Naive thymus-derived CD4-positive, alpha-beta T cell (primary cell): Measurements from ENCODE around the gene ELMO1. TPM values are rescaled to one million over a fixed set of nuclear protein-coding genes. Genes with fewer than 3 reads are reported as not detected.
A peak's percentile ranks its signal among the peaks of the same experiment; 100 is the strongest.

ENCODE experiments used
- ATAC-seq: fragments of 150-1000 bp; cut with Tn5 transposase; 2 replicates; pipeline ENCODE4 v1.10.0; 2021; ENCODE audit warnings: mild to moderate bottlenecking, moderate library complexity
- CTCF ChIA-PET: fragments of 350-600 bp; sonication (Branson Sonifier 250); formaldehyde crosslinking; loops from one replicate; lab custom pipeline; 2021; ENCODE audit warnings: antibody characterized with exemption; lab: Charles Lee
- POLR2A ChIA-PET: fragments of 350-600 bp; sonication (Branson Sonifier 250); formaldehyde crosslinking; loops from one replicate; lab custom pipeline; 2021; ENCODE audit warnings: antibody characterized with exemption, inconsistent platforms; lab: Charles Lee
- DNase-seq, 9 donors: peaks; one replicate each; pipeline versions ENCODE4 v3.0.0 to v3.0.0-alpha.2; 2020 to 2022; ENCODE audit warnings: mixed read lengths in 1 of 9
- H3K27ac ChIP-seq: one replicate; pipeline ENCODE4 v1.7.0; 2013; ENCODE audit warnings: mild to moderate bottlenecking, low read depth, low read length, moderate library complexity
- H3K27me3 ChIP-seq, 2 donors: one replicate each; pipeline ENCODE4 v1.7.0; 2013; ENCODE audit warnings: low read length in 2 of 2, mild to moderate bottlenecking in 2 of 2, moderate library complexity in 2 of 2; ENCODE audit not compliant: control insufficient read depth in 2 of 2, insufficient read depth in 2 of 2
- H3K36me3 ChIP-seq, 3 experiments: 1 replicate in 2 of 3; 2 replicates in 1 of 3; pipeline ENCODE4 v1.7.0; 2013; ENCODE audit warnings: low read length in 3 of 3, mild to moderate bottlenecking in 3 of 3, moderate library complexity in 1 of 3; ENCODE audit not compliant: insufficient read depth in 3 of 3, control insufficient read depth in 2 of 3
- H3K4me1 ChIP-seq, 2 donors: one replicate each; pipeline ENCODE4 v1.7.0; 2013; ENCODE audit warnings: low read length in 2 of 2, mild to moderate bottlenecking in 2 of 2, moderate library complexity in 1 of 2; ENCODE audit not compliant: control insufficient read depth in 2 of 2, insufficient read depth in 2 of 2
- H3K4me3 ChIP-seq: 2 replicates; pipeline ENCODE4 v1.7.0; 2013; ENCODE audit warnings: mild to moderate bottlenecking, low read length
- H3K9me3 ChIP-seq, 3 experiments: 1 replicate in 2 of 3; 2 replicates in 1 of 3; pipeline ENCODE4 v1.7.0; 2013; ENCODE audit warnings: low read length in 3 of 3; ENCODE audit not compliant: control insufficient read depth in 2 of 3
- H3K27ac Mint-ChIP-seq, 9 donors: one replicate each; pipeline ENCODE4 v1.8.0; 2020 to 2022; ENCODE audit warnings: mixed read lengths in 9 of 9, mild to moderate bottlenecking in 8 of 9, moderate library complexity in 5 of 9, inconsistent platforms in 2 of 9
- H3K27me3 Mint-ChIP-seq, 5 donors: one replicate each; pipeline ENCODE4 v1.8.0; 2021 to 2022; ENCODE audit warnings: mixed read lengths in 5 of 5, mild to moderate bottlenecking in 1 of 5
- H3K36me3 Mint-ChIP-seq, 5 donors: one replicate each; pipeline ENCODE4 v1.8.0; 2020 to 2022; ENCODE audit warnings: mixed read lengths in 5 of 5, mild to moderate bottlenecking in 3 of 5, inconsistent platforms in 1 of 5
- H3K4me1 Mint-ChIP-seq, 7 donors: one replicate each; pipeline ENCODE4 v1.8.0; 2020 to 2022; ENCODE audit warnings: mixed read lengths in 7 of 7, mild to moderate bottlenecking in 3 of 7, inconsistent platforms in 1 of 7
- H3K4me3 Mint-ChIP-seq, 10 donors: one replicate each; pipeline ENCODE4 v1.8.0; 2020 to 2022; ENCODE audit warnings: mild to moderate bottlenecking in 10 of 10, mixed read lengths in 10 of 10, moderate library complexity in 6 of 10, inconsistent platforms in 2 of 10
- H3K9me3 Mint-ChIP-seq, 11 donors: one replicate each; pipeline ENCODE4 v1.8.0; 2020 to 2022; ENCODE audit warnings: mixed read lengths in 11 of 11, mild to moderate bottlenecking in 4 of 11, inconsistent platforms in 1 of 11, moderate library complexity in 1 of 11
- intact Hi-C, 2 donors: fragments of 100-400 bp; cut with micrococcal nuclease; formaldehyde crosslinking; loops; one replicate each; pipeline ENCODE4 v1.15.1; 2023
- polyA plus RNA-seq, 2 donors: library from polyadenylated mRNA; unstranded; fragments of 300-500 nt; fragmentation: Illumina TruSeq; gene quantifications; one replicate each; pipeline ENCODE4 v1.2.3, GENCODE V29; 2021
- total RNA-seq, 6 experiments: library from RNA in 5 of 6; stranded (reverse) in 5 of 6; gene quantifications; 1 replicate in 5 of 6; 2 replicates in 1 of 6; pipeline ENCODE4 v1.2.3 and lab custom pipeline; 2021 to 2026

Gene ELMO1
- total and polyA plus RNA-seq, 7 experiments from 2014 or later = 63.6 to 160 (median 124) TPM

DNA sequence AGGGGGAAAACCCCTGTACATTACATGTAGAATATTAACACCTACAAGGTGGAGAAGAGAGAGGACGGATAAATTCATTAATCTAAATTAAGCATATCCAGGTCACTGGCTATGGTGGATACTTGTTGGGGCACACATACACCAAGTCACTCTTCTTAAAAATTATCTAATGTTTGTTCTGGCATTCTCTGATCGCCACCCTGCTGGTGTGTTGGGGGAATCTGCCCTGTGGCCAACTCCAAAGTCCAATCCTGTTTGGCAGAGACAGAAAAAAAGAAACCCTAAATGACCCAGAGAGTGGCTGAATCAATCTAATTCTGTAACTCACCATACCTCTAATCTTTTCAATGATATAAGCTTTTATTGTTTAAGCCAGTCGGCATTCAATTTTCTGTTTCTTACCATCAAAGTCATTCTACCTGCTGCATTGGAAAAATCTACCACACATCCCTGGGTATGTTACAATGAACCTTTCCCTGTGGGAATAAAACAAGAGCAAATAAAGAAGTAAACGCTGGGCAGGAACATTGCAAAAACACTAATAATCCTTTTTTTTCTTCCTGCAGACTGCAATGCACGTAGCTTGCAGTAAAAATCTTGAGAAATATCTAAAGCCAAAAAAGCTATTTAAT, 34.2 kb downstream of the ELMO1 start:
- H3K4me1 Mint-ChIP-seq = peaks cover 47 to 94% (median 78%) of the 10 kb centered on the region in 7 donors
- DNase-seq (no peak), ATAC-seq (no peak)
- peak overlapping the region in 2 of 9 donors; percentile 11 to 70 for H3K27ac Mint-ChIP-seq
- Histone ChIP-seq H3K27me3 (no peaks in the 10 kb centered on the region), H3K4me1 (peaks cover 14 to 35% of the 10 kb centered on the region in 2 donors), H3K27ac (no peak overlapping the region), H3K4me3 (no peak overlapping the region), H3K9me3 (no peaks in the 10 kb centered on the region), H3K36me3 (no peaks in the 10 kb centered on the region)
- H3K27me3 Mint-ChIP-seq = no peaks in the 10 kb centered on the region
- intact Hi-C loops = no loop called here
- no peak overlapping the region for H3K4me3 Mint-ChIP-seq
- POLR2A ChIA-PET = no interaction called here
- H3K9me3 Mint-ChIP-seq = peaks cover 0 to 7% (median 0%) of the 10 kb centered on the region in 11 donors
- CTCF ChIA-PET = interaction anchor here (0.6 kb wide), 1 partner anchor 27 kb away, joined by 3 read pairs; no protein-coding TSS in a partner anchor
- peaks cover 7 to 31% (median 22%) of the 10 kb centered on the region in 5 donors for H3K36me3 Mint-ChIP-seq

DNA sequence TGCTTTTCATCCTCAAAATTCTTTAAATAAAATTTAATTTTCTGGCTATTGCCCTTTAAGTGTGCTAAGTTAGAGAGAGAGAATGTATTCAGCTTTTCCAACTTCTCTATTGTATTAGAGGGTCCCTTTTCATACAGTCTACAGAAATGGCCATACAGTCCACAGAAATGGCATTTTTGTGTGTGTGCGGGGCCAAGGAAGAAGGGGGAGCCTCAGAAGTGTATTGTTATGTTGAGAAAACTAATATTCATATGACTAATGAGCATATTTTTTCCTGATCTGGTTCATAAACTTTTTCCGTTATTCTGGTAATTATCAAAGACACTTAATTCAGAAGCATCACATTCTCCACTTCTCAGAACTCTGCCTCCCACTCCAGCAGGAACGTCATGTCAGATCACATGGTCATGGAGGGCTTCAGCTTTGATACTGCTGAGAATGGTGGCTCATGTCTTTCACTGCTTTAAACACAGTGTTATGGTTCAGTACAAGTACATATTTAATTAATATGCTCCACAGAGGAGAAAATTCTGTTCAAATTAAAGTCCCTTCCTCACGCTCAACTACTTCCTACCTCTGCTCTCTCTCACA, 37.1 kb downstream of the ELMO1 start:
- Histone ChIP-seq H3K27ac (peak overlapping the region; percentile 47), H3K4me1 (peaks cover 19 to 36% of the 10 kb centered on the region in 2 donors), H3K27me3 (no peaks in the 10 kb centered on the region), H3K36me3 (no peaks in the 10 kb centered on the region), H3K9me3 (no peaks in the 10 kb centered on the region), H3K4me3 (no peak overlapping the region)
- Mint-ChIP-seq H3K4me3 (peak overlapping the region in 5 of 10 donors; percentile 28 to 91 (median 67)), H3K27me3 (no peaks in the 10 kb centered on the region), H3K9me3 (peaks cover 0 to 7% (median 0%) of the 10 kb centered on the region in 11 donors), H3K36me3 (peaks cover 7 to 20% (median 14%) of the 10 kb centered on the region in 5 donors), H3K4me1 (peaks cover 52 to 94% (median 79%) of the 10 kb centered on the region in 7 donors), H3K27ac (peak overlapping the region; percentile 60 to 92 (median 83))
- POLR2A ChIA-PET = interaction anchor here (2.2 to 4.4 kb wide), 2 partner anchors 35 to 58 kb away, joined by 8 to 48 read pairs; partner anchors contain the start of gene ELMO1
- DNase-seq (peak in 1 of 9 donors; percentile 19), ATAC-seq (no peak)
- intact Hi-C loops = loop anchor here in 1 of 2 donors (2.0 kb wide), 1 partner anchor 13 kb away; no protein-coding TSS in a partner anchor
- CTCF ChIA-PET = no interaction called here

DNA sequence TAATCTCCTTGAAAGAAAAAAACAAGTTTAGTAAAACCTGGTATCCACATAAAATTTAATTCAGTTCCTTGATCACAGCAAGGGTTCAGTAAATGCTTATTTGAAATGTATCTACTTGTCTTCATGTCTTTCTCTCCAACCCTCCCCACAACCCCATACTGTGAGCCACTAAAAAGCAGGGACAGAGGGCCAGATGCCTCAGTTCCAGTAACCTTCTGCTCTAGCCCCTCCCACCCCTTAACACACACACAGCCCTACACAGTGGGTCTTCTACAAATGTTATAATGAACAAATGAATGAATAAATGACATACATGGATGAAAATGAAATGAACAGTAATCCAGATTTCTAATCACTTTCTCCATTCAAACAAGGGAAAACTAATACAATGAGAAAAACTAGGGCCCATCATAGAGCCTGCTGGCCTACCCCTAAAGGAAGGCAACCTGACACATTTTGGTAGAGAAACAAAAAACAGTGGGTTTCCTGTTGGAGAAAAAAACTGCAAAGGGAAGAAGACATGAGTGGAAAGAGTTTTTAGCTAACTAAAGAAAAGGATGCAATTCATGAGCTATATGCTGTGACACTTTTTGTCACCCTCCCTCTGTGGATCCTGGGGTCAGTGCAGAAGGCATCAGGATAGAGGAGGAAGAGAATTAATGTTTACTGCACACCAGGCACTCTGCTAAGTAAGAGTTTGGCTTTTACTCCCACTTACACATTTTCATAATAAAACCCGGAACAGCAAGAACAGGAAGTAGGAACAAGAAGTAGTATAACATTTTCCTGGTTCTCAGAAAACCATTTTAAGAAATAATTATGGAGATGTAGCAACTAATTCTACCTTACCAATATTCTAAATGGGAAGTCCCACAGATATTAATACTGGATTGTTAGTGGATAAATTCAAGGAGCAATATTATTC, 38.1 kb downstream of the ELMO1 start:
- Histone ChIP-seq H3K4me3 (no peak overlapping the region), H3K27ac (peak overlapping the region; percentile 47), H3K36me3 (no peaks in the 10 kb centered on the region), H3K27me3 (no peaks in the 10 kb centered on the region), H3K4me1 (peaks cover 19 to 34% of the 10 kb centered on the region in 2 donors), H3K9me3 (no peaks in the 10 kb centered on the region)
- POLR2A ChIA-PET = interaction anchor here (0.7 to 4.4 kb wide), 3 partner anchors 15 to 57 kb away, joined by 3 to 48 read pairs (median 8); partner anchors contain the start of gene ELMO1
- intact Hi-C loops = loop anchor here in 1 of 2 donors (2.0 kb wide), 1 partner anchor 14 kb away; no protein-coding TSS in a partner anchor
- peak overlapping the region; percentile 40 to 91 (median 70) for H3K4me3 Mint-ChIP-seq
- H3K27ac Mint-ChIP-seq = peak overlapping the region; percentile 78 to 95 (median 86)
- peaks cover 7 to 22% (median 14%) of the 10 kb centered on the region in 5 donors for H3K36me3 Mint-ChIP-seq
- ATAC-seq = no peak
- H3K9me3 Mint-ChIP-seq = peaks cover 0 to 7% (median 0%) of the 10 kb centered on the region in 11 donors
- H3K4me1 Mint-ChIP-seq = peaks cover 52 to 93% (median 82%) of the 10 kb centered on the region in 7 donors
- no peaks in the 10 kb centered on the region for H3K27me3 Mint-ChIP-seq
- no peak for DNase-seq
- CTCF ChIA-PET = interaction anchor here (0.6 to 1.0 kb wide), 2 partner anchors 68 to 383 kb away, joined by 3 read pairs; no protein-coding TSS in a partner anchor

DNA sequence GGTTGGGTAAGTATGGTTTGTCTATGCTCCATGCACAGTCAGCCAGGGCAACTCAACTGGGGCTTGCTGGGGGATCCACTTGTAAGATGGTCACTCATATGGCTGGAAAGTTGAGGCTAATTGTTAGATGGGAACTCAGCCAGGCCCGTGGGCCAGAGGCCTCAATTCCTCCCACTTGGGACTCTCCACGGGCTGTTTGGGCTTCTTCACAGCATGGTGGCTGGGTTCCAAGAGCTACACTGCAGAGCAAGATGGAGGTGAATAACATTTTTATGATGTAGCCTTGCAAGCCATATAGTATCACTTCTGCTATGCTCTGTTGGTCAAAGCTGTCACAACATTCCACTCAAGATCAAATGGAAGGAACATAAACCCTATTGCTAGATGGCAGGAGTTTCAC, 39.2 kb downstream of the ELMO1 start:
- ChIA-PET POLR2A (interaction anchor here (0.5 to 4.4 kb wide), 9 partner anchors 14 to 968 kb away, joined by 3 to 48 read pairs (median 5); partner anchors contain the start of gene ELMO1), CTCF (interaction anchor here (0.6 to 1.5 kb wide), 8 partner anchors 16 to 382 kb away, joined by 3 to 13 read pairs (median 4); partner anchors contain the start of gene ELMO1)
- Histone ChIP-seq H3K27me3 (no peaks in the 10 kb centered on the region), H3K9me3 (no peaks in the 10 kb centered on the region), H3K36me3 (no peaks in the 10 kb centered on the region), H3K27ac (peak overlapping the region; percentile 48), H3K4me3 (no peak overlapping the region), H3K4me1 (peaks cover 19 to 34% of the 10 kb centered on the region in 2 donors)
- Mint-ChIP-seq H3K9me3 (peaks cover 0 to 7% (median 0%) of the 10 kb centered on the region in 11 donors), H3K4me3 (peak overlapping the region in 9 of 10 donors; percentile 46 to 91 (median 87)), H3K27me3 (no peaks in the 10 kb centered on the region), H3K27ac (peak overlapping the region; percentile 86 to 95 (median 90)), H3K4me1 (peaks cover 53 to 93% (median 84%) of the 10 kb centered on the region in 7 donors), H3K36me3 (peaks cover 7 to 26% (median 12%) of the 10 kb centered on the region in 5 donors)
- DNase-seq (no peak), ATAC-seq (no peak)
- intact Hi-C loops = loop anchor here (1.0 to 2.0 kb wide), 6 partner anchors 15 to 57 kb away; partner anchors contain the start of gene ELMO1 (in 2 of the 2)

DNA sequence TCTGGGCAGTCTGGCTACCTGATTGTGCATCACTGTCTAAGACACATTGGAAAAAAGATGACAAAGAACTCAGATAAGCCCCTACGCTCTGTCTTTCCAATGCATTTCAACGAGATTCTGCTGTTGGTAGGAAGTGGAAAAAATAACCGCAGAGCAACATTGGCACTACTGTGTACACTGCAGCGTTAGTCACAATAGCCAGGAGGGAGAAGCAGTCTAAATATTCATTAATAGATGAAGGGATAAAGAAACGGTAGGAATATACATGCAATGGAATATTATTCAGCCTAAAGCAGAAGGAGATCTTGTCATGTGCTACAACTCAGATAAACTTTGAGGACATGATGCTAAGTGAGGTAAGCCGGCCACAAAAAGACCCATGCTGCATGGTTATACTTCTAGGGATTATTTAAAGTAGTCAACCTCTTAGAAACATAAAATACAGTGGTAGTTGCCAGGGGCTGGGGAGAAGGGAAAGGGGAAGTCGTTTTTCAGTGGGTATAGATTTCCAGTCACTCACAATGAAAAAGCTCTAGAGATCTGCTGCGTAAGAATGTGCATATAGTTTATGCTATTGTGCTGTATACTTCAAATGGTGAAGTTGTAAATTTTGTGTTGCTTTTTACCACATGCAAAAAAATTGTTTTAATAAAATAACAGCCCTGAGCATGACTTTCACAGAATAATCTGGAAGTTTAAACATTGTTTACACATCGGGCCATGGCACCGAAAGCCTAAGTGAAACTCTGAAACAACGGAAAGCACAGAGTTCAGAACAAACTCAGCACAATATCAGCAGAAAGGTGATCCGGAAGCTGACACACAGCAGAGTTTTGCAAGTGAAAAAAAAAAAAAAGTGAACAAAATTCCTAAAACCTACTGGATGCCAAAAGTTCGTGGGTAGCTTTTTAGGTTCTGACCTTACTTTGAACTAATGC, 40.1 kb downstream of the ELMO1 start:
- intact Hi-C loops = loop anchor here (1.0 to 2.0 kb wide), 6 partner anchors 16 to 56 kb away; partner anchors contain the start of gene ELMO1 (in 2 of the 2)
- peak overlapping the region; percentile 54 for H3K27ac ChIP-seq
- peak overlapping the region; percentile 29 for H3K4me3 ChIP-seq
- ChIA-PET CTCF (interaction anchor here (0.6 to 1.5 kb wide), 6 partner anchors 15 to 210 kb away, joined by 3 to 13 read pairs (median 4); partner anchors contain the start of gene ELMO1), POLR2A (interaction anchor here (0.5 to 4.4 kb wide), 7 partner anchors 14 to 969 kb away, joined by 3 to 48 read pairs (median 4); partner anchors contain the start of gene ELMO1)
- Mint-ChIP-seq H3K4me3 (peak overlapping the region; percentile 66 to 91 (median 88)), H3K9me3 (peaks cover 0 to 10% (median 0%) of the 10 kb centered on the region in 11 donors), H3K4me1 (peaks cover 53 to 93% (median 86%) of the 10 kb centered on the region in 7 donors), H3K36me3 (peaks cover 6 to 26% (median 10%) of the 10 kb centered on the region in 5 donors), H3K27ac (peak overlapping the region; percentile 86 to 95 (median 90)), H3K27me3 (no peaks in the 10 kb centered on the region)
- H3K9me3 ChIP-seq = no peaks in the 10 kb centered on the region
- ATAC-seq = peak; percentile 57
- no peaks in the 10 kb centered on the region for H3K36me3 ChIP-seq
- H3K4me1 ChIP-seq = peaks cover 19 to 34% of the 10 kb centered on the region in 2 donors
- DNase-seq = peak in 7 of 9 donors; percentile 14 to 58 (median 32)
- H3K27me3 ChIP-seq = no peaks in the 10 kb centered on the region
